HG02884 (cell line): ENCODE measurements around the gene ALDH1A3.

Experiments used
- ATAC-seq: cut with Tn5 transposase; IDR thresholded peaks from one replicate; pipeline ENCODE4 v1.9.1; 2021; ENCODE audit warnings: mild to moderate bottlenecking, moderate library complexity; ENCODE audit not compliant: unreplicated experiment

Gene ALDH1A3

DNA sequence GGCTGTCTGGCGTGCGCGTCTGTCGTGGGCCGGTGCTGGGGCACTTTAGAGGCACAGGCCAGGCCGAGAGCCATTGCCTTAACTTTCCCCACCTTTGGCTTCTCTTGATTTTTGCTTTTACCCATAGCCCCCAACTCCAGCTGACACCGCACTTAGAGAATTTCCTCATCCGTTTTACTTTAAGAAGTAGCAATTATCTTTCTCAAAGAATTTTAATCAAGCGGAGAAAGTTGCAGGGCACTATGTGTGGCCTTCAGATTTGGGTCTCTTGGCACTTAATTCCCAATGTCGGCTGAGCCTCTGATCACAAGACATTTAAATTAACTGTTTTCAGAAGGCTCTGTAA is 1.2 kb downstream of the ALDH1A3 start:
- no peak for ATAC-seq

DNA sequence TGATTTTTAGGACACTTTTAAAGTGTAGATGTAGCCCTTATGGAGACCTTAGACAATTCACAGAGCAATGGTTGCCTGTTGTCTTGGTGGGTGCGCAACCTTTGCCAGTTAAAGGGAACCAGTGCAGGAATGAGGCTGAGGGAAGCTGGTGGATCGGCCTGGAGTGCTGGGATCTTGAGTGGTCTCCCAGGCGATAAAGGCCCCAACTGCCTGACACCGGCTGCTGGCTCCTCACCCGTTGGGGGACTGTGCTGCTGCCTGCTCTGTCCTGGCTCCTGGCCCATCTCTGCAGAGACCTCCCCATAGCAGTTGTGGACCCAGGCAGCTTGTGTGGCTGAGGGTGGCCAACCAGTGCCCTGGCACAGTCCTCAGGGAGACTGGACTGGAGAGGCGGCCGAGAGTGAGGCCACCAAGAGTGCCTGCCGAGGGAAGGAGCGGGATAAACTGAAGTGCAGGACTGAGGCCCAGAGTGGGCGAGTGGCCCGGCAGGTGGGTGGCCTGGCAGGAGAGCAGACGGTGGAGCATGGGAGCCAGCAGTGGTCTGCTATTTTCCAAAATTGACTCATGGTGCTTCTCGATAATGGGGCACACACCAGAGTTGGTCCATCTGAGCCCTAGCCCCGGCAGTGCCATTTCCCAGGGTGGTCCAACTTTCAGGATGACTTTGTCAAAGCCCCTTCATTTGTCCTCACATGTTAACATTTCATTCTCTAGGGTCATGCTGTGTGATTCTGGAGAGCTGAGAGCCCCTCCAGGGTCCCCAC is 2.1 kb downstream of the ALDH1A3 start:
- ATAC-seq, result no peak

DNA sequence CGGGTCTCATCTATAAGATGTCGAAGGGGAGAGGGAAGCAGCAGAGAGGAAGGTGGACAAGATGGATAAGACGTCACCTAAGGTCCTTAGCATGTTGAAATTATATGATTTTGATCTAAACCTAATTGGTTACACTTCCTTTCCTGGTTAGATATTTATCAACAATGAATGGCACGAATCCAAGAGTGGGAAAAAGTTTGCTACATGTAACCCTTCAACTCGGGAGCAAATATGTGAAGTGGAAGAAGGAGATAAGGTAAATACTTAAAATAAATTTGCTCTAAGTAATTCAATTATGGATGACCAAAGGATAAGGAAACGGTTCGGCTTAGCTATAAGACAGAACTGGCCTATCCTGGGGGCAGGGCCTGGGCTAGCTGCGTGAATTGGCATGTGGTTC is 5.5 kb downstream of the ALDH1A3 start:
- no peak for ATAC-seq

GRCh38 chr15:100885811-100886210 is 6.2 kb downstream of the ALDH1A3 start:
- ATAC-seq, result no peak

DNA sequence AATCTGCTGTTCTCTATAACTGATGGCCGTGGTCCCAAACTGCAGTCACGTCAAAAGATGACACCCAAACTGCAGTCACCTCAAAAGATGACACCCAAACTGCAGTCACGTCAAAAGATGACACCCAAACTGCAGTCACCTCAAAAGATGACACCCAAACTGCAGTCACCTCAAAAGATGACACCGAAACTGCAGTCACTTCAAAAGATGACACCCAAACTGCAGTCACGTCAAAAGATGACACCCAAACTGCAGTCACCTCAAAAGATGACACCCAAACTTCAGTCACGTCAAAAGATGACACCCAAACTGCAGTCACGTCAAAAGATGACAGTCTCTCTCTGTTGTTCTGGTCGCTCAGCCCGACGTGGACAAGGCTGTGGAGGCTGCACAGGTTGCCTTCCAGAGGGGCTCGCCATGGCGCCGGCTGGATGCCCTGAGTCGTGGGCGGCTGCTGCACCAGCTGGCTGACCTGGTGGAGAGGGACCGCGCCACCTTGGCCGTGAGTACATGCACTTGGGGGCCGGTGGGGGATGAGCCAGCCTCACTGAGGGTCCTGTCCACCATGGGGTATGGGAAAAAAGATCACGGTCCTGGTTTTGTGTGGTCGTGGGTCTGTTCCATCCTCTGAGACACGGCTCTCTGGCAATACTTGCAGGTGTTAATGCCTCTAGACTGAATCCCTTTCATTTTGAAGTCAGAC is 7.7 kb downstream of the ALDH1A3 start:
- ATAC-seq, result no peak

DNA sequence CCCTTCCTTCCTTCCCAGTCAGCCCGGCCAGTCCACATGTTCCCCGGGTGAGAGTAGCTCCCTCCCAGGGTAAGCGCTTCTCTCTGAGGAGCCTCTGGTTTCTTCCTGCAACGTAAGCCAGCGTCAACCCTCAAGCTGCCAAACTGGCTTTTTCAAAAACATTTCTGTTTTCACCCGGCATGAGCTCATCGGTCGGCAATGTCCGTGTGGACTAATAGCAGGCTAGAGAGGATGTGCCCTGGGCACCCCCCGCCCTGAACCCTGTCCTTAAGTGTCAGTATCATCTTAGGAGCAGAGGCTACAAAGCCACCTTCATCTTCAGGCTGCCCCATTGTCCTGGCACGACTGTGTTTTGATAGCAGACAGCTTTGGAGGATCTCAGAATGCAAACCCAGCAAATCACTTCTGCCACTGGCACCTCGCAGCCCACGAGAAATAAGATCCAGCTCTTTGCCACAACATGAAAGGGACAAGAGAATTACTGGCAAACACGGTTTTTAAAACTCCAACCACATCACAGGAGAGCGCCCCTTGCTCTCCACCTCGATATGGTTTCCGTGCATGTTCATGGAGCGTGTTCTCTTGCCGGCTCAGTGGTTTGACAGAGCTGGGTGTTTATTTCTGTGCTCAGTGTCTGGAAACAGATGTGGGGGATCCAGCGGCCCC is 9.9 kb downstream of the ALDH1A3 start:
- ATAC-seq, result no peak

GRCh38 chr15:100890051-100890720 is 10.6 kb downstream of the ALDH1A3 start:
- ATAC-seq, result no peak

GRCh38 chr15:100890850-100891249 is 11.2 kb downstream of the ALDH1A3 start:
- ATAC-seq, result no peak

GRCh38 chr15:100891307-100892012 is 11.8 kb downstream of the ALDH1A3 start:
- no peak for ATAC-seq

DNA sequence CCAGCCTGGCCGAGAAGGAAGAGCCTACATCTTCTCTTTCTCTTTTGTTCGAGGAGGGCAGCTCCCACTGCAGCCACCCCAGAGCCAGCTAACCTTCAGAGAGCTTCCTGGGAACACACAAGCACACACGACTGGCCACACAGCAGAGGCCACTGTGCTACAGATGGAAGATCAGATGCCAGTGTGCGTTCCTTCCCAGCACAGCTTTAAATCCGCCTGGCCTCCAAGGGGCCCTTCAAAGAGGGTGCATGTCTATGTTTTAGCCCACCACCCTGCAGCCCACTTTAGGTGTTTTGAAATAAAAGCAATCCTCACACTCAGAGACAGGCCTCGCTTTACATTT is 12.4 kb downstream of the ALDH1A3 start:
- no peak for ATAC-seq

GRCh38 chr15:100893261-100893963 is 13.8 kb downstream of the ALDH1A3 start:
- no peak for ATAC-seq

DNA sequence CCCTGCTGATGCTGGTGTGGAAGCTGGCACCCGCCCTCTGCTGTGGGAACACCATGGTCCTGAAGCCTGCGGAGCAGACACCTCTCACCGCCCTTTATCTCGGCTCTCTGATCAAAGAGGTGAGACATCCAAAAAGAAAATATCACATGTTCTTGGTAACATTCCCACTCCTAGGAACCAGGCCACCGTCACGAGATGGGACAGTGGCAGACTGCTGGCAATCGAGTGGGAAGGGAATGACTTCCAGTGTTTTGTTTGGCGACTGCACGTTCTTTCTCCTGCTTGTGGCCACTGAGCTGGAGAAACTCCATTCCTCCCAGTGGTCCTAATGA is 14.3 kb downstream of the ALDH1A3 start:
- ATAC-seq, result no peak

GRCh38 chr15:100895721-100896120 is 16.1 kb downstream of the ALDH1A3 start:
- ATAC-seq, result no peak

GRCh38 chr15:100897221-100898151 is 17.9 kb downstream of the ALDH1A3 start:
- ATAC-seq, result no peak

DNA sequence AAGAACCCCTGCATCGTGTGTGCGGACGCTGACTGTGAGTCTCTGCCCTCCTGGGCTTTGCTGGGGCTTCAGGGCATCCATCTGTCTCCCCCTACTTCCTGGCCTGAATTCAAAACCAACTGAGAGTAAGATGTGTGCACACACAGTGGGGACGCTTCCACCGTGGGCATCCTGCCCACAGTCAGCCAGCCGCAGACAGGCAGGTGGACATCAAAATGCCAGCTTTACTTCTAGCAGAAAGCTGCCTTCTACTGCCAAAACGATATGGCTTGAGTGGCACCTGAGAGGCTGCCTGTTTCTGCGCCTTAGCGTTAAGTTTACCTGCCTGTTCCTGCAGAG is 18.5 kb downstream of the ALDH1A3 start:
- ATAC-seq, result no peak

GRCh38 chr15:100898661-100899462 is 19.2 kb downstream of the ALDH1A3 start:
- no peak for ATAC-seq

DNA sequence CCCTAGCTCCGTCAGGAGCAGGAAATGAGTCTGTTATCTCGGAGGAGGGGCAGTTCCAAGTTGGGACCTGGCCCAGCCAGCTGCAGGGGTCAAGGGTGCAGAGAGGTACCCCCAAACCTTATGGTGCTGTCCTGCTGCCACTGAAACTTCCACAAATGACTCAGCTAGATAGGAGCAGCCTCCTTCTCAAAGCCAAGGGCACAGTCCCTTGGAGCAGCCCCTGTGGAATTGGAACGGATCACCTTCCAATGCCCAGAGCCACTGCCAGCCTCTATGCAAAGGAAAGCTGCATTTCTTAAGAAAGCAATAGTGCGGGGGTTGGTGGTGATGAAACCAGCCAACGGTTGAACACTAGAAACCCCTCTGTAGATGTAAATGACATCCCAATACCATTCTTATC is 20.0 kb downstream of the ALDH1A3 start:
- no peak for ATAC-seq

- ATAC-seq, result no peak
These were observed 20.6 kb downstream of the ALDH1A3 start for GRCh38 chr15:100900136-100900794.
